Keratinocyte (primary cell): ENCODE data around the gene DYNC1LI2.

ENCODE experiments used
- EZH2 ChIP-seq: IDR thresholded peaks from one replicate; pipeline ENCODE4 v1.6.1; 2012; ENCODE audit warnings: inconsistent platforms, mild to moderate bottlenecking, low read length, moderate library complexity
- TF ChIP-seq, protein P1 (sequence below), 3 experiments: IDR thresholded peaks in 1 of 3; conservative IDR thresholded peaks in 1 of 3; optimal IDR thresholded peaks in 1 of 3; 2 replicates in 2 of 3; 3 replicates in 1 of 3; pipeline versions ENCODE3 to v1.5.1; 2011; ENCODE audit warnings: low read length in 3 of 3, mild to moderate bottlenecking in 3 of 3, moderate library complexity in 2 of 3, control low read depth in 1 of 3, inconsistent platforms in 1 of 3; ENCODE audit not compliant: insufficient read depth in 2 of 3; ENCODE audit errors: extremely low read depth in 1 of 3

DNA sequence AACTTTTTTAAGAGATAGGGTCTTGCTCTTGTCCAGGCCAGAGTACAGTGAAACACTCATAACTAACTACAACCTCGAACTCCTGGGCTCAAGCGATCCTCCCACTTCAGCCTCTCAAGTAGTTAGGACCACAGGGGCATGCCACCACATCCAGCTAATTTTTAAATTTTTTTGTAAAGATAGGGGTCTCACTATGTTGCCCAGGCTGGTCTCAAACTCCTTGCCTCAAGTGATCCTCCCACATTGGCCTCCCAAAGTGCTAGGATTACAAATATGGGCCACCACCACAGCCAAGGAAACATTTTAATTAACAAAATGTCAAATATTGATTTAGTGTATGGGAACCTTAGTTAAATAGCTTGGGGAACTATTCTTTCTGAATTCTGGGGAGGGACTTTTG, 2.8 kb upstream of the DYNC1LI2 start:
- TF ChIP-seq, protein P1, sequence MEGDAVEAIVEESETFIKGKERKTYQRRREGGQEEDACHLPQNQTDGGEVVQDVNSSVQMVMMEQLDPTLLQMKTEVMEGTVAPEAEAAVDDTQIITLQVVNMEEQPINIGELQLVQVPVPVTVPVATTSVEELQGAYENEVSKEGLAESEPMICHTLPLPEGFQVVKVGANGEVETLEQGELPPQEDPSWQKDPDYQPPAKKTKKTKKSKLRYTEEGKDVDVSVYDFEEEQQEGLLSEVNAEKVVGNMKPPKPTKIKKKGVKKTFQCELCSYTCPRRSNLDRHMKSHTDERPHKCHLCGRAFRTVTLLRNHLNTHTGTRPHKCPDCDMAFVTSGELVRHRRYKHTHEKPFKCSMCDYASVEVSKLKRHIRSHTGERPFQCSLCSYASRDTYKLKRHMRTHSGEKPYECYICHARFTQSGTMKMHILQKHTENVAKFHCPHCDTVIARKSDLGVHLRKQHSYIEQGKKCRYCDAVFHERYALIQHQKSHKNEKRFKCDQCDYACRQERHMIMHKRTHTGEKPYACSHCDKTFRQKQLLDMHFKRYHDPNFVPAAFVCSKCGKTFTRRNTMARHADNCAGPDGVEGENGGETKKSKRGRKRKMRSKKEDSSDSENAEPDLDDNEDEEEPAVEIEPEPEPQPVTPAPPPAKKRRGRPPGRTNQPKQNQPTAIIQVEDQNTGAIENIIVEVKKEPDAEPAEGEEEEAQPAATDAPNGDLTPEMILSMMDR (optimal IDR thresholded peaks at IDR 0.05 in 1 of 3, IDR thresholded peaks at IDR 0.05 in 1 of 3, conservative IDR thresholded peaks at IDR 0.05 in 1 of 3; ENCODE audit: extremely low read depth in 1 of 3, insufficient read depth in 2 of 3, low read length in 3 of 3): no peak
- no peak for TF ChIP-seq EZH2
